H1 (cell line): Measurements from ENCODE around the gene AFF1. TPM values are rescaled to one million over a fixed set of nuclear protein-coding genes. Genes with fewer than 3 reads are reported as not detected.

Experiments used
- polyA plus RNA-seq, 7 experiments: library from polyadenylated mRNA; depleted of rRNA in 3 of 7; stranded (reverse) in 5 of 7; unstranded in 2 of 7; fragments of >200 nt in 5 of 7; fragments of 200-250 nt in 2 of 7; gene quantifications; 1 replicate in 5 of 7; 2 replicates in 1 of 7; 4 replicates in 1 of 7; pipeline versions ENCODE4 v1.2.1 to v1.2.3, GENCODE V29; 2011 to 2013; ENCODE audit warnings: missing spikeins in 2 of 7, mixed read lengths in 2 of 7
- total RNA-seq: library from RNA; stranded (reverse); fragmentation: NEBNext Ultra II Directional; extraction: Animal tissue kit (Norgen Biotek cat#: 25700); gene quantifications from 2 replicates; pipeline ENCODE4 v1.2.1, GENCODE V29; 2021
- TF ChIP-seq, protein P1 (sequence below): fragments of 300-600 bp; sonication (generic); IDR thresholded peaks from 2 replicates; pipeline ENCODE4 v1.7.1; 2012; ENCODE audit warnings: low read length, moderate library complexity, mild to moderate bottlenecking, inconsistent platforms; ENCODE audit not compliant: insufficient replicate concordance

The AFF1 gene
- total and polyA plus RNA-seq, 2 of the 8 experiments (the other 6 are each of a cell fraction or from before 2014, with no cell fraction given): 14.8 to 85.5 TPM

DNA sequence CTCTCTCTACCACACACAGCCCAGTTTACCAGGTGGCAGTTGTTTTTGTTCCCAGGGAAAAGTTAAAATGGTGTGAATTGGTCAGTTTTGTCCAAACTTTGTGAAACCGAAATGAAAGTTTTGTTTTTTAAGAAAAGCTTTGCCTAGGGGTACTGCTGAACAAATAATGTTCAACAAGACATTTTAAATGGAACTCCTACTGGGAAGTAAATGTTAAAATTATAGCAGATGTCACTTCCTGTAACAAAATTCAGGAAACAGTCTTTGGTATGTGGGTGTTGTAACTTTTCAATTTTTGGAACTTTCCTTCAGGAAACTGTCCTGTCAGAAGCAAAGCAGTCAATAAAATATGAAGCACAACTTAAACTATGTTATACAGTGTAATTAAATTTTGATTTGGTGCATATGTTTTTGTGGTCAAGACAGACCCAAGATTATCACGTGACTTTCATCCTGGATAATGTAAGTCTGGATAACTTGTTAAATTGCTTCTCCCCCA lies 79.5 kb downstream of the AFF1 start (continued):
- TF ChIP-seq, protein P1, sequence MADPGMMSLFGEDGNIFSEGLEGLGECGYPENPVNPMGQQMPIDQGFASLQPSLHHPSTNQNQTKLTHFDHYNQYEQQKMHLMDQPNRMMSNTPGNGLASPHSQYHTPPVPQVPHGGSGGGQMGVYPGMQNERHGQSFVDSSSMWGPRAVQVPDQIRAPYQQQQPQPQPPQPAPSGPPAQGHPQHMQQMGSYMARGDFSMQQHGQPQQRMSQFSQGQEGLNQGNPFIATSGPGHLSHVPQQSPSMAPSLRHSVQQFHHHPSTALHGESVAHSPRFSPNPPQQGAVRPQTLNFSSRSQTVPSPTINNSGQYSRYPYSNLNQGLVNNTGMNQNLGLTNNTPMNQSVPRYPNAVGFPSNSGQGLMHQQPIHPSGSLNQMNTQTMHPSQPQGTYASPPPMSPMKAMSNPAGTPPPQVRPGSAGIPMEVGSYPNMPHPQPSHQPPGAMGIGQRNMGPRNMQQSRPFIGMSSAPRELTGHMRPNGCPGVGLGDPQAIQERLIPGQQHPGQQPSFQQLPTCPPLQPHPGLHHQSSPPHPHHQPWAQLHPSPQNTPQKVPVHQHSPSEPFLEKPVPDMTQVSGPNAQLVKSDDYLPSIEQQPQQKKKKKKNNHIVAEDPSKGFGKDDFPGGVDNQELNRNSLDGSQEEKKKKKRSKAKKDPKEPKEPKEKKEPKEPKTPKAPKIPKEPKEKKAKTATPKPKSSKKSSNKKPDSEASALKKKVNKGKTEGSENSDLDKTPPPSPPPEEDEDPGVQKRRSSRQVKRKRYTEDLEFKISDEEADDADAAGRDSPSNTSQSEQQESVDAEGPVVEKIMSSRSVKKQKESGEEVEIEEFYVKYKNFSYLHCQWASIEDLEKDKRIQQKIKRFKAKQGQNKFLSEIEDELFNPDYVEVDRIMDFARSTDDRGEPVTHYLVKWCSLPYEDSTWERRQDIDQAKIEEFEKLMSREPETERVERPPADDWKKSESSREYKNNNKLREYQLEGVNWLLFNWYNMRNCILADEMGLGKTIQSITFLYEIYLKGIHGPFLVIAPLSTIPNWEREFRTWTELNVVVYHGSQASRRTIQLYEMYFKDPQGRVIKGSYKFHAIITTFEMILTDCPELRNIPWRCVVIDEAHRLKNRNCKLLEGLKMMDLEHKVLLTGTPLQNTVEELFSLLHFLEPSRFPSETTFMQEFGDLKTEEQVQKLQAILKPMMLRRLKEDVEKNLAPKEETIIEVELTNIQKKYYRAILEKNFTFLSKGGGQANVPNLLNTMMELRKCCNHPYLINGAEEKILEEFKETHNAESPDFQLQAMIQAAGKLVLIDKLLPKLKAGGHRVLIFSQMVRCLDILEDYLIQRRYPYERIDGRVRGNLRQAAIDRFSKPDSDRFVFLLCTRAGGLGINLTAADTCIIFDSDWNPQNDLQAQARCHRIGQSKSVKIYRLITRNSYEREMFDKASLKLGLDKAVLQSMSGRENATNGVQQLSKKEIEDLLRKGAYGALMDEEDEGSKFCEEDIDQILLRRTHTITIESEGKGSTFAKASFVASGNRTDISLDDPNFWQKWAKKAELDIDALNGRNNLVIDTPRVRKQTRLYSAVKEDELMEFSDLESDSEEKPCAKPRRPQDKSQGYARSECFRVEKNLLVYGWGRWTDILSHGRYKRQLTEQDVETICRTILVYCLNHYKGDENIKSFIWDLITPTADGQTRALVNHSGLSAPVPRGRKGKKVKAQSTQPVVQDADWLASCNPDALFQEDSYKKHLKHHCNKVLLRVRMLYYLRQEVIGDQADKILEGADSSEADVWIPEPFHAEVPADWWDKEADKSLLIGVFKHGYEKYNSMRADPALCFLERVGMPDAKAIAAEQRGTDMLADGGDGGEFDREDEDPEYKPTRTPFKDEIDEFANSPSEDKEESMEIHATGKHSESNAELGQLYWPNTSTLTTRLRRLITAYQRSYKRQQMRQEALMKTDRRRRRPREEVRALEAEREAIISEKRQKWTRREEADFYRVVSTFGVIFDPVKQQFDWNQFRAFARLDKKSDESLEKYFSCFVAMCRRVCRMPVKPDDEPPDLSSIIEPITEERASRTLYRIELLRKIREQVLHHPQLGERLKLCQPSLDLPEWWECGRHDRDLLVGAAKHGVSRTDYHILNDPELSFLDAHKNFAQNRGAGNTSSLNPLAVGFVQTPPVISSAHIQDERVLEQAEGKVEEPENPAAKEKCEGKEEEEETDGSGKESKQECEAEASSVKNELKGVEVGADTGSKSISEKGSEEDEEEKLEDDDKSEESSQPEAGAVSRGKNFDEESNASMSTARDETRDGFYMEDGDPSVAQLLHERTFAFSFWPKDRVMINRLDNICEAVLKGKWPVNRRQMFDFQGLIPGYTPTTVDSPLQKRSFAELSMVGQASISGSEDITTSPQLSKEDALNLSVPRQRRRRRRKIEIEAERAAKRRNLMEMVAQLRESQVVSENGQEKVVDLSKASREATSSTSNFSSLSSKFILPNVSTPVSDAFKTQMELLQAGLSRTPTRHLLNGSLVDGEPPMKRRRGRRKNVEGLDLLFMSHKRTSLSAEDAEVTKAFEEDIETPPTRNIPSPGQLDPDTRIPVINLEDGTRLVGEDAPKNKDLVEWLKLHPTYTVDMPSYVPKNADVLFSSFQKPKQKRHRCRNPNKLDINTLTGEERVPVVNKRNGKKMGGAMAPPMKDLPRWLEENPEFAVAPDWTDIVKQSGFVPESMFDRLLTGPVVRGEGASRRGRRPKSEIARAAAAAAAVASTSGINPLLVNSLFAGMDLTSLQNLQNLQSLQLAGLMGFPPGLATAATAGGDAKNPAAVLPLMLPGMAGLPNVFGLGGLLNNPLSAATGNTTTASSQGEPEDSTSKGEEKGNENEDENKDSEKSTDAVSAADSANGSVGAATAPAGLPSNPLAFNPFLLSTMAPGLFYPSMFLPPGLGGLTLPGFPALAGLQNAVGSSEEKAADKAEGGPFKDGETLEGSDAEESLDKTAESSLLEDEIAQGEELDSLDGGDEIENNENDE: no peak
